ENCODE results near the gene PLEKHG7.

DNA sequence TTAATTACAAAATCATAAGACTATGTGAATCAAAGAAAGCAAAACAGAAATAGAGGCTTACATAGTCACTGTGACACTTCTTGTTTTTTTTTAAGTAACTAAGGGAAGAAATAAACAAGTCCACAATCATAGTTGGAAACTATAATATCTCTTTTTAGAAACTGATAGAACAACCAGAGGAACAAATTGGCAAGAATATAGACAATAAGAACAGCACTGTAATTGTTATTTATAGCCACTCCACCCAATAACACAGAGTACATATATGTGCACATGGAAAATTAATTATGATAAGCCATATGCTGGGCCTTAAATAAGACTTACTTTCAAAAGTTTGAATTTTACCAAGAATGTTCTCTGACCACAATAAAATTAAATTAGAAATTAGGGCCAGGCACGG lies 101.1 kb downstream of the PLEKHG7 start:
- TF ChIP-seq, protein P1, sequence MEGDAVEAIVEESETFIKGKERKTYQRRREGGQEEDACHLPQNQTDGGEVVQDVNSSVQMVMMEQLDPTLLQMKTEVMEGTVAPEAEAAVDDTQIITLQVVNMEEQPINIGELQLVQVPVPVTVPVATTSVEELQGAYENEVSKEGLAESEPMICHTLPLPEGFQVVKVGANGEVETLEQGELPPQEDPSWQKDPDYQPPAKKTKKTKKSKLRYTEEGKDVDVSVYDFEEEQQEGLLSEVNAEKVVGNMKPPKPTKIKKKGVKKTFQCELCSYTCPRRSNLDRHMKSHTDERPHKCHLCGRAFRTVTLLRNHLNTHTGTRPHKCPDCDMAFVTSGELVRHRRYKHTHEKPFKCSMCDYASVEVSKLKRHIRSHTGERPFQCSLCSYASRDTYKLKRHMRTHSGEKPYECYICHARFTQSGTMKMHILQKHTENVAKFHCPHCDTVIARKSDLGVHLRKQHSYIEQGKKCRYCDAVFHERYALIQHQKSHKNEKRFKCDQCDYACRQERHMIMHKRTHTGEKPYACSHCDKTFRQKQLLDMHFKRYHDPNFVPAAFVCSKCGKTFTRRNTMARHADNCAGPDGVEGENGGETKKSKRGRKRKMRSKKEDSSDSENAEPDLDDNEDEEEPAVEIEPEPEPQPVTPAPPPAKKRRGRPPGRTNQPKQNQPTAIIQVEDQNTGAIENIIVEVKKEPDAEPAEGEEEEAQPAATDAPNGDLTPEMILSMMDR (IDR thresholded peaks at IDR 0.05; ENCODE audit: low read length) = no peak
- TF ChIP-seq EZH2 (IDR thresholded peaks at IDR 0.05; ENCODE audit: borderline replicate concordance, low read length) = no peak

All from OCI-LY1 (cell line).